ENCODE results near the gene ITGAV.

Gene ITGAV

GRCh38 chr2:186699742-186700141, 109.9 kb downstream of the ITGAV start:
- no peak for DNase-seq (ENCODE audit: low spot score)
- no peak for TF ChIP-seq CTCF (IDR thresholded peaks at IDR 0.05; ENCODE audit: extremely low read depth, missing control alignments)

GRCh38 chr2:186702006-186702405, 112.2 kb downstream of the ITGAV start:
- DNase-seq (ENCODE audit: low spot score): no peak
- TF ChIP-seq CTCF (IDR thresholded peaks at IDR 0.05; ENCODE audit: extremely low read depth, missing control alignments): no peak

GRCh38 chr2:186702501-186702900, 112.6 kb downstream of the ITGAV start:
- no peak for TF ChIP-seq CTCF (IDR thresholded peaks at IDR 0.05; ENCODE audit: extremely low read depth, missing control alignments)
- DNase-seq (ENCODE audit: low spot score): no peak

GRCh38 chr2:186704897-186705296, 115.0 kb downstream of the ITGAV start:
- no peak for TF ChIP-seq CTCF (IDR thresholded peaks at IDR 0.05; ENCODE audit: extremely low read depth, missing control alignments)

GRCh38 chr2:186709529-186710450, 119.9 kb downstream of the ITGAV start:
- no peak for TF ChIP-seq CTCF (IDR thresholded peaks at IDR 0.05; ENCODE audit: extremely low read depth, missing control alignments)
- DNase-seq (ENCODE audit: low spot score): no peak

More at GRCh38 chr2:186704897-186705296, 115.0 kb downstream of the ITGAV start:
- DNase-seq (ENCODE audit: low spot score): no peak

- TF ChIP-seq CTCF (IDR thresholded peaks at IDR 0.05; ENCODE audit: extremely low read depth, missing control alignments): no peak
- DNase-seq (ENCODE audit: low spot score): no peak
Measured at GRCh38 chr2:186713691-186714090, 123.8 kb downstream of the ITGAV start.

GRCh38 chr2:186714611-186715010, 124.8 kb downstream of the ITGAV start:
- DNase-seq (ENCODE audit: low spot score): no peak
- TF ChIP-seq CTCF (IDR thresholded peaks at IDR 0.05; ENCODE audit: extremely low read depth, missing control alignments): no peak

All from GM20000 (cell line).